Heart right ventricle (tissue), 16 donors: ENCODE data around the gene OR52B4. TPM values are rescaled to one million over a fixed set of nuclear protein-coding genes. Genes with fewer than 3 reads are reported as not detected.

ENCODE experiments used
- ATAC-seq, 8 donors: fragments of 200-7000 bp; cut with Tn5 transposase; one replicate each; pipeline ENCODE4 v1.9.1; 2020; ENCODE audit warnings: mild to moderate bottlenecking in 8 of 8, moderate library complexity in 8 of 8, moderate number of reproducible peaks in 1 of 8
- DNase-seq, 2 donors: peaks; one replicate each; pipeline ENCODE4 v3.0.0-alpha.2; 2020
- H3K27ac ChIP-seq, 10 donors: fragments of 200-600 bp; sonication (generic) in 2 of 10; one replicate each; pipeline versions ENCODE4 v1.5.0 to v1.8.0; 2020 to 2022; ENCODE audit warnings: mild to moderate bottlenecking in 3 of 10
- H3K27me3 ChIP-seq, 7 donors: fragments of 200-600 bp; one replicate each; pipeline ENCODE4 v1.8.0; 2021 to 2022; ENCODE audit warnings: mild to moderate bottlenecking in 2 of 7
- H3K36me3 ChIP-seq, 9 donors: fragments of 200-600 bp; sonication (generic) in 1 of 9; one replicate each; pipeline versions ENCODE4 v1.5.0 to v1.8.0; 2020 to 2022; ENCODE audit warnings: mild to moderate bottlenecking in 2 of 9
- H3K4me1 ChIP-seq, 9 donors: fragments of 200-600 bp; sonication (generic) in 1 of 9; one replicate each; pipeline versions ENCODE4 v1.5.0 to v1.8.0; 2020 to 2022; ENCODE audit warnings: mild to moderate bottlenecking in 4 of 9
- H3K4me3 ChIP-seq, 10 donors: fragments of 200-600 bp; sonication (generic) in 2 of 10; one replicate each; pipeline versions ENCODE4 v1.5.0 to v1.8.0; 2020 to 2022; ENCODE audit warnings: mild to moderate bottlenecking in 7 of 10, moderate library complexity in 2 of 10
- H3K9me3 ChIP-seq, 11 donors: fragments of 200-600 bp in 10 of 11; sonication (generic) in 2 of 11; one replicate each; pipeline versions ENCODE4 v1.5.0 to v1.8.0; 2013 to 2022; ENCODE audit warnings: mild to moderate bottlenecking in 2 of 11, control low read depth in 1 of 11, moderate library complexity in 1 of 11
- CTCF ChIP-seq, 9 donors: fragments of 200-600 bp; sonication (generic) in 2 of 9; IDR thresholded peaks; one replicate each; pipeline versions ENCODE4 v1.5.0 to v1.8.0; 2021 to 2022; ENCODE audit warnings: antibody characterized with exemption in 9 of 9, mild to moderate bottlenecking in 5 of 9, moderate library complexity in 1 of 9
- WGBS, 2 donors: extraction: QIAGEN DNeasy Blood & Tissue Kit; methylation state at CpG; one replicate each; pipeline ENCODE4 v1.1.7; 2013; ENCODE audit warnings: inconsistent platforms in 1 of 2; 5-methylcytosine and 5-hydroxymethylcytosine counted together
- intact Hi-C, 10 donors: fragments of 100-400 bp; cut with DNase I; formaldehyde crosslinking; loops; one replicate each; pipeline versions ENCODE4 v1.11.1 to v1.14.2; 2022
- polyA plus RNA-seq, 2 donors: library from polyadenylated mRNA; stranded (reverse); fragments of 200-250 nt; gene quantifications; one replicate each; pipeline ENCODE4 v1.2.3, GENCODE V29; 2013
- total RNA-seq, 10 donors: library from RNA; stranded (reverse); fragmentation: NEBNext Ultra II Directional in 3 of 10; extraction: Animal tissue kit (Norgen Biotek cat#: 25700) in 3 of 10; gene quantifications; one replicate each; pipeline versions ENCODE4 v1.2.1 to v1.2.4, GENCODE V29; 2021 to 2023
- donor health status: Arrhythmogenic right ventricular cardiomyopathy.
- donor health status: ischemic (EF 13 %, LVEDD 7.1; RV severe dilation, severe dysfunction).
- donor health status: healthy with polysubstance abuse.
- donor health status: DM: no; HTN: yes; CAD: no.
- donor health status: DM: no; HTN: no; CAD: no.
- donor health status: ischemic (EF 25% LVEDD 6.9; RV normal size, moderate dysfunction).
- donor health status: ischemic (EF 25% LVEDD 5.7; RV mildly dilated, moderate dysfunction).
- donor health status: healthy.
- donor health status: DM: yes; HTN: yes; CAD: no.
- donor health status: Ischemic cardiomyopathy.
- donor health status: ischemic (EF 35%, LVEDD 5.7; RV mildly dilated, moderate dysfunction).
- donor health status: nonischemic (EF 11% LVEDD 7.7; RV severe dilation, severe dysfunction).
- donor health status: DM: yes; HTN: yes; CAD: no.
- donor health status: PGD.
- donor health status: ischemic (EF 29% LVEDD 5.4; RV normal size, mild dysfunction).
- donor health status: nonischemic (EF 23%, LVEDD 6.1; RV moderate dilation, normal function).

OR52B4 gene
- total and polyA plus RNA-seq, 12 donors: not detected

GRCh38 chr11:4393209-4393857 lies 25.1 kb upstream of the OR52B4 start, which contains the start of gene TRIM21:
Gene TRIM21 (minus strand): TSS chr11:4393702. CDS start chr11:4390409, 3,293 bp downstream.
- Histone ChIP-seq H3K27ac (peak within 1 kb of the TSS; percentile 65 to 98 (median 86)), H3K36me3 (peaks cover 0 to 28% (median 15%) of the 10 kb centered on the region in 9 donors), H3K4me1 (peaks cover 0 to 24% (median 12%) of the 10 kb centered on the region in 9 donors), H3K27me3 (peaks cover 0 to 7% (median 0%) of the 10 kb centered on the region in 7 donors), H3K9me3 (peaks cover 0 to 8% (median 0%) of the 10 kb centered on the region in 11 donors), H3K4me3 (peak within 1 kb of the TSS; percentile 64 to 99 (median 87))
- ATAC-seq: peak; percentile 98 to 100 (median 99)
- intact Hi-C loops: loop anchor here in 2 of 10 donors (5.0 kb wide), 2 partner anchors 206 to 1204 kb away; partner anchors contain the start of gene TRIM6 (in 1 of the 2)
- TF ChIP-seq CTCF (IDR thresholded peaks at IDR 0.05): no peak
- WGBS, 2 donors: 0 to 1% methylated on average over 13 of the region's 13 CpGs
- peak; percentile 78 to 90 for DNase-seq

GRCh38 chr11:4388221-4388620 lies 20.0 kb upstream of the OR52B4 start:
- ATAC-seq: no peak
- H3K36me3 ChIP-seq: peaks cover 0 to 79% (median 37%) of the 10 kb centered on the region in 9 donors
- intact Hi-C loops: no loop called here

GRCh38 chr11:4385978-4386740 lies 18.0 kb upstream of the OR52B4 start:
- DNase-seq: no peak
- H3K9me3 ChIP-seq: peaks cover 0 to 7% (median 0%) of the 10 kb centered on the region in 11 donors
- no peak overlapping the region for H3K27ac ChIP-seq
- peaks cover 0 to 2% (median 0%) of the 10 kb centered on the region in 9 donors for H3K4me1 ChIP-seq
- peaks cover 0 to 81% (median 37%) of the 10 kb centered on the region in 9 donors for H3K36me3 ChIP-seq
- H3K27me3 ChIP-seq: no peaks in the 10 kb centered on the region
- 95 to 98% methylated on average over 3 of the region's 3 CpGs for WGBS, 2 donors
- no peak for TF ChIP-seq CTCF (IDR thresholded peaks at IDR 0.05)
- no peak overlapping the region for H3K4me3 ChIP-seq
- intact Hi-C loops: no loop called here
- no peak for ATAC-seq

More at GRCh38 chr11:4388221-4388620, 20.0 kb upstream of the OR52B4 start:
- 96 to 98% methylated on average over 2 of the region's 2 CpGs for WGBS, 2 donors
- Histone ChIP-seq H3K27me3 (no peaks in the 10 kb centered on the region), H3K27ac (no peak overlapping the region), H3K9me3 (peaks cover 0 to 7% (median 0%) of the 10 kb centered on the region in 11 donors), H3K4me3 (no peak overlapping the region), H3K4me1 (peaks cover 0 to 20% (median 8%) of the 10 kb centered on the region in 9 donors)
- no peak for TF ChIP-seq CTCF (IDR thresholded peaks at IDR 0.05)
- DNase-seq: no peak

- H3K4me1 ChIP-seq: no peaks in the 10 kb centered on the region
- whole genome bisulfite sequencing, 2 donors: 27 to 62% methylated on average over 2 of the region's 2 CpGs
- ATAC-seq (no peak), DNase-seq (no peak)
- no peak overlapping the region for H3K4me3 ChIP-seq
- no peak overlapping the region for H3K27ac ChIP-seq
- no peak for TF ChIP-seq CTCF (IDR thresholded peaks at IDR 0.05)
- H3K36me3 ChIP-seq: peaks cover 0 to 39% (median 15%) of the 10 kb centered on the region in 9 donors
- no peaks in the 10 kb centered on the region for H3K9me3 ChIP-seq
- intact Hi-C loops: no loop called here
- H3K27me3 ChIP-seq: peaks cover 0 to 2% (median 0%) of the 10 kb centered on the region in 7 donors
Observed at GRCh38 chr11:4381901-4382300, 13.7 kb upstream of the OR52B4 start.
